Measurements from ENCODE around the gene OR51M1. TPM values are rescaled to one million over a fixed set of nuclear protein-coding genes. Genes with fewer than 3 reads are reported as not detected.
"Not testable (repeated sequence)": the region's sequence is repeated elsewhere in the genome, so short reads cannot be mapped to it uniquely, and the experiment has no call there.

Gene OR51M1, protein sequence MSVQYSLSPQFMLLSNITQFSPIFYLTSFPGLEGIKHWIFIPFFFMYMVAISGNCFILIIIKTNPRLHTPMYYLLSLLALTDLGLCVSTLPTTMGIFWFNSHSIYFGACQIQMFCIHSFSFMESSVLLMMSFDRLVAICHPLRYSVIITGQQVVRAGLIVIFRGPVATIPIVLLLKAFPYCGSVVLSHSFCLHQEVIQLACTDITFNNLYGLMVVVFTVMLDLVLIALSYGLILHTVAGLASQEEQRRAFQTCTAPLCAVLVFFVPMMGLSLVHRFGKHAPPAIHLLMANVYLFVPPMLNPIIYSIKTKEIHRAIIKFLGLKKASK
- total RNA-seq = not detected

DNA sequence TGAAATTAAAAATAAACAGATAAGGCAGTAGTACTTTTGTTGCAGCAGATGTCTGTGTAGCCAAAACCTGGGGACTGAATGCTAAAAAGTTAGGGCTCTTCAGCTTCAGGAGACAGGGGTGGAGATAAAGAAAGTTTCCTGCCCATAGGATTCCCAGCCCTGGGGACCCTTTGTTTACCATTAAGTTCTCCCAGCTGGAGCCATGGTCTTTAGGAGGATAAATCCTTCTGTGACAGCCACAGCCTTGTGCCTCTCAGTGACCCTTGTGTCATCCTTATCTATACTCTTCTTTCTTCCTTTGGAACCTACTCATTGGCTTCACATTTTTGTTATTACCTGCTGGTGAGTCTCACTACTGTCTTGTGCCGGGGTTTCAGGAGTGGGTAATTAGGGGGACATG lies at the start of gene OR51M1:
TSS of gene OR51M1 (plus strand) at position 237 of the 400 bp plus-strand sequence. CDS start 5,587 bp downstream, outside the sequence.
- no peak for DNase-seq

DNA sequence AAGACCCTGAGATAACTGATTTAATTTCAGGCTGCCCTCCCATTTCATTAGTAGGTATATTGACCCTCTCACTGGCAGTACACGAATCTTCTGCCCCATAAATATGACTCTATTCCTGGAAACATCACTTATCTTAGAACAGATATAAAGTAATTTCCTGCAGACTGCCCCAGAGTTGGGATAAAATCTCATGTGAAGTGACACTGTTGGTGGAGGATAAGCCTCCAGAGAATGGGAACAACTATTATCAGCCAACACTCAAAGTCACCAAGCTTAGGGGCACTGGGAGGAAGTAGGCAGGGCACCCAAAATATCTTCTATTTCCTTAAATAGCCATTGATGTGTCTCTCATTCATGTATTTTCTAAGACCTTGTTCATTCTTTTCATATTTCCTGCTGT lies 48.4 kb upstream of the OR51M1 start:
- DNase-seq = no peak

DNA sequence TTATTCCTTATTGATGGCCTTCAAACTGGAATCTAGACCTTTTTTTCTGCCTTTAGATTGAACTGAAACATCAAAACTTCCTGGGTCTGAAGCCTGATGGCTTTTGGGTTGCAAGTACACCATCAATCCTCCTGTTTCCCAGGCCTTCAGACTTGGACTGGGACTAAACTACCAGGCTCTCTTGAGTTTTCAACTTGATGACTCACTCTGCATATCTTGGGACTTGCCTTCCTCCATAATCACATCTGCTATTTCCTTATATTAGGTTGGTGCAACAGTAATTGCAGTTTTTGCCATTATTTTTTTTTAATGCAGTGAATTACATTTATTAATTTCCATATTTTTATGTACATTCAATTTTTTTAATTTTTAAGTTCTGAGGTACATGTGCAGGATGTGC lies 47.3 kb upstream of the OR51M1 start:
- no peak for DNase-seq

DNA sequence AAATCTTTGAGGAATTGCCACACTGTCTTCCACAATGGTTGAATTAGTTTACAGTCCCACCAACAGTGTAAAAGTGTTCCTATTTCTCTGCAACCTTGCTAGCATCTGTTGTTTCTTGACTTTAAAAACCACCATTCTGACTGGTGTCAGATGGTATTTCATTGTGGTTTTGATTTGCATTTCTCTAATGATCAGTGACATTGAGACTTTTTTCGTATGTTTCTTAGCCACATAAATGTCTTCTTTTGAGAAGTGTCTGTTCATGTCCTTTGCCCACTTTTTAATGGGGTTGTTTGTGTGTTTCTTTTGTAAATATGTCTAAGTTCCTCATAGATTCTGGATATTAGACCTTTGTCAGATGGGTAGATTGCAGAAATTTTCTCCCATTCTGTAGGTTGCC lies 46.4 kb upstream of the OR51M1 start:
- DNase-seq = not testable (repeated sequence)

DNA sequence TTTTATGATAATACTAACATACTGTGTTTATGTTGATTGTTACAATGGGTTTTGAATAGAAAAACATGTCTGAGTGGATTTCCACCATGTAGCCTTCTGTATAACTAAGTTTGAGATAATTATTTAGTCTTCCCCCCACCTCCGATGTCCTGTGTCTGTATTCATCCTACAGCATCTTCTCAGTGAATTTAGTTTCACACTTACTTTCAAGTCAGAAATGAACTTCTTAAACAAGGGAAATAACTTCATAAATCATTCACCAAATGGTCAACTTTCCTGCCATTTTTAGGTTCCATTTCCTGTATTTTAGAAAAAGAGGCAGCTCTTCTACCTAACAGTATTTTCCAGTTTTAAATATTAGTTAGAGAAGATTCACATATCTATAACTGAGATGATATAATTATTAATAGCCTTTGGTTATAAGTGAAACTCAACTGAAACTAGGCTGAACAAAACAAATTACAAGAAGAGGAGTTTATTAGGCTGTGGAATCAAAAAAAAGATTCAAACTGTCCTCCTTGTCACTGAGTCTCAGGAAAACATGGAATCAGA lies 43.8 kb upstream of the OR51M1 start:
- no peak for DNase-seq

DNA sequence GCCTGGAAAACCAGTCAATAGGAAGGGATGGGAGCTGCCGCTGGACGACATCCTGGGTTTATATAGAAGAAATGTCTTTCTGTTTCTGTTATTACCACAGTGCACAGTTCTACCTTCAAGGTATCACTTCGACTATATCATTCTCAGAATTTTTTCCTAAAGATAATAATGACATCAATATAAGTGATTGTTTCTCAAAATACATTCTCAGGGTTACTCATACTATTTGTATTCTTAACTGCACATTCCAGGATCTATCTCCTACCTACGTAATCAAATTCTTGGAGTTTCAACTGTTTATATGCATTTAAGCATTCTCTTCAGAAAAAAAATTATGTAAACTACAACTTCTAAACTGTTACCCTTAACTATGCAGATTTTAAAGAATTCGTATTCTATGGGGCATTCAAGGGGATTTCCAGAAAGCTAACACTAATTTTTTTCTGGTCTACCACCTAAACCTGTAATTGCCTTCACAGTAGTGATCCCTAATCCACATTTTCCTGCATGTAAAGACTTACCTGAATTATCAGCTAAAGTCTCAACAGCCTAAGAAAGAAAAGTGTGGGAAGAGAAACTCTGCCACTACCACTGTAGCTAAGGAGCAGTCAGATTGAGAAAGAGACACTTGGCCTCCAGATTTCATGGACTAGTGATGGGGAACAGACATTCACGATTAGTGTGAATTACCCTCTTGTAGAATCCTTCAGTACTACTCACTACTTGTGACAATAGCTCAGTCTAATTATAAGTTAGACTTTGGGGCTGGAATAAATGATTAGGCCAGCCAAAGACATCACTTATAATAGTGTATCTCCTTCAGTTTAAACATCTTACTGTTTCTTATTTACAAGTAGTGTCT lies 39.9 kb upstream of the OR51M1 start, which contains the start of gene OR51B5:
TSS of gene OR51B5 (minus strand) at position 51 of the 862 bp plus-strand sequence. CDS start at position 51, 0 bp downstream.
- no peak for DNase-seq

DNA sequence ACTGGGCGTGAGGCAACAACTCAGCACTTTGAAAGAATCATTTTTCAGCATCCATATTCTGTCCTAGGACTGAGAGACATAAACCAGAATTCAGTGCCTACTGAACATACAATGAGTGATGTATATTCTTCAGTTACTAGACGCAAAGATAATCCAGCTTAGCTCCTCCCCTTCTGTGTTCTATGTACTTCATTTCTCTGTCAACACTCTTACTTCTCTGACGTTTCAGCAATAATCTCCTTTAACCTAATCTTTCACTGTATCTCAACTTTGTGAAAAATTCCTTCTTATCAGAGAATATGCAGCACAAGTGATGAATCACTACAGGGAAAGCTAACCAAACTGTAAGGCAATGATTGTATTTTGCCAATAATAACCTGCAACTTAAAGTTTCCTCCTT lies 37.8 kb upstream of the OR51M1 start:
- no peak for DNase-seq

DNA sequence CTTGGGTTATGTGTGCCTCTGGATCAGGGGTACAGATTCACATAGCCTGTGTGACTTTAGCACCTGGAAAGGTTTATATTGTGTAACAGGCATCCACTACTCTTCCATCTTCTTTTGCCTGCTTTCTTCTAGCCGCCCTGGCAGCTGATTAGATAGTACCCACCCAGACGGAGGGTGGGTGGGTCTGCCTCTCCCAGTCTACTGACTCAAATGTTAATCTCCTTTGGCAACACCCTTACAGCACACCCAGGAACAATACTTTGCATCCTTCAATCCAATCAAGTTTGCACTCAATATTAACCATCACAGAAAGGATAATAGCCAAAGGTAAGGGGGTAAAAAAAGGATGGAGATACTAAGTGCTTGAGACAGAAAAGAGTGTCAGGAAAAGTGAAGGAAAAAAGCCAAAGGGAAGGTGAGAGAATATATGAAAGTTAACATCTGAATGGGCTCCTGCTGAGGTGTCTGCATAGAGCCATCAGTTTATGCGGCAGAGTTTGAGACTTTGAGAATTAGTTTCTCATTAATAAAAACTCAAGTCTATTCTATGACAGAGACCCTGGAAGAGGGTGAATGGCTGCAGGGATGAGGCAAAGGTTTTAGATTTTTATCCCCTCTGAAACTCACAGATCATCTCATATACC lies 34.9 kb upstream of the OR51M1 start:
- no peak for DNase-seq

DNA sequence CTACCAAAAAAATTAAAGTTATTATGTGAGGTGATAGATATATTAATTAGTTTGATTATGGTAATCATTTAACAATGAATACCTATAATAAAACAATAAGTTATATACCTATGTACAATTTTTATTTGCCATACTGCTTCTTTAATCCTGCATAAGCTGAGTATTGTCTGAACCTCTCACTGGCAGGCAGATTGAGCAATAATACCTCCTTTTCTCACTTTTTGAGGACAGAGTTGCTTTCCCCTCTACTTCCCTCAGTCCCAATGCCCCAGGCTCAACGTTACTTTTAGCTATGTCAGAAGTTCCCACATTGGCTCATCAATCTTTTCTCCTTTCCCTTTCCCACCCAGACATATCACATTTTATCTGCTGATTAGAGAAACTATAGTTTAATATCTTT lies 34.1 kb upstream of the OR51M1 start:
- no peak for DNase-seq

DNA sequence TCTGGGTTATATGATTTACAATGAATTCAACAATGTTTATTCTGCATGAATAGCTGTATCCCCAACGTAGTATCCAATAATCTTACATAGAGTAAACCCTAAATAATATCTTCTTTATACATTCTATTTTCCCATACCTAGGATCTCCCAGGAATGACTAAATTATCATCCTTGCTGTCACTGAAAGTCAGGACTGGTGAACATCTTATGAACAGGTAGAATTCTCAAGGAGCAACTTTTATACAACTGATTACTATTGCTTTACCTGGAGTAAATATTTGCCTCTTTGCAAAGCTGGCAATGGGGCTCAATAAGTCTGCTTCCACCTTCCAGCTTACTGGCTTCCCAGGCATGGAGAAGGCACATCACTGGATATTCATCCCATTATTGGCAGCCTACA lies 32.4 kb upstream of the OR51M1 start, which contains the start of gene OR51B6:
TSS of gene OR51B6 (plus strand) at position 301 of the 400 bp plus-strand sequence. CDS start at position 301, 0 bp downstream.
- no peak for DNase-seq

DNA sequence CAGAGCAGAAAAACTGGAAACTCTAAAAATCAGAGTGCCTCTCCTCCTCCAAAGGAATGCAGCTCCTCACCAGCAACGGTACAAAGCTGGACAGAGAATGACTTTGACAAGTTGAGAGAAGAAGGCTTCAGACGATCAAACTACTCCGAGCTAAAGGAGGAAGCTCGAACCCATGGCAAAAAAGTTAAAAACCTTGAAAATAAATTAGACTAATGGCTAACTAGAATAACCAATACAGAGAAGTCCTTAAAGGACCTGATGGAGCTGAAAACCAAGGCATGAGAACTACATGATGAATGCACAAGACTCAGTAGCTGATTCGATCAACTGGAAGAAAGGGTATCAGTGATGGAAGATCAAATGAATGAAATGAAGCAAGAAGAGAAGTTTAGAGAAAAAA lies 27.6 kb upstream of the OR51M1 start:
- not testable (repeated sequence) for DNase-seq

DNA sequence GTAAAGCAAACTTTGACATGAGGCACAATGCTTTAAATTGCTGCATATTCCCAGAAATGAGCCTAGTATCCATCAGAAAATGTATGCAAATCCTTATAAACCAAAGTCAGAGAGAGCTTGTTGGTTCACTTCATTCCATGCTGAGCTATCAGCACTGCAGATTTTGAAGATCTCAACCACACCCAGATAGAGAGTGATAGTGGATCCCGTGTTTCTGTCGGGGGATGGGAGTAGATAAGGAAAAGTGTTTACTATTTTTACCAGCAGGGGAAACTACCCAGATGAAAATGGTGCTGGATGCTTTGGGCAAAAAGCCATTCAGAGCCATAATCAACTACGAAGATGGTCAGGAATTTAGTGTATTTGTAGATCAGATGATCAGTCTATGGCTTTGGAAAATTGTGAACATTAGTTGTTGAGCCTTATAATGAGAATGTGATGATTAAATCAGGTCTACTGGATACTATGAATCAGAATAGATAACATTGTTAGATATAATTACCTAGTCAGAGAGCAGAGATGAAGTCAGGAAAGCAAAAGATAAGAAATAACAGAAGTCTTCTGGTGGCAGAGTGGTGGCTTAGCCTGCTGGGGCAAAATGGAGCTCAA lies 21.5 kb upstream of the OR51M1 start:
- no peak for DNase-seq

DNA sequence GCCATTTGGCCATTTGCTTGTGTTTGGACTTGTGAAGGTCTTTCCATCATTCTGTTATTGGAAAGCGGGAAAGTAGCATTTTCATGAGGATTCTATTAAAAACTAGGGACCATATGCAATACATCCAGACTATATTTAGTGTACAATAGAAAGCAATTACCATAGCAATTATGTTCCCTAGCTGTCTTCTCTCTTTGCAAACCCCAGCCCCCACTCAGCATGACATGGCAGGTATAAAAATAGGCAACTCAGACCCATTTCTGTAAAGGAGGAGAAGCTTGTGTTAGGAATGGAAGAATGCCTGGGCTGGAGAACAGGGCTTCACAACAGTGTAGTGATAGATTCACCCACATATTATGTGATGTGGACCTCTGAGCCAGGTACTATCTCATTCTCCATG lies 19.9 kb upstream of the OR51M1 start:
- DNase-seq = no peak

DNA sequence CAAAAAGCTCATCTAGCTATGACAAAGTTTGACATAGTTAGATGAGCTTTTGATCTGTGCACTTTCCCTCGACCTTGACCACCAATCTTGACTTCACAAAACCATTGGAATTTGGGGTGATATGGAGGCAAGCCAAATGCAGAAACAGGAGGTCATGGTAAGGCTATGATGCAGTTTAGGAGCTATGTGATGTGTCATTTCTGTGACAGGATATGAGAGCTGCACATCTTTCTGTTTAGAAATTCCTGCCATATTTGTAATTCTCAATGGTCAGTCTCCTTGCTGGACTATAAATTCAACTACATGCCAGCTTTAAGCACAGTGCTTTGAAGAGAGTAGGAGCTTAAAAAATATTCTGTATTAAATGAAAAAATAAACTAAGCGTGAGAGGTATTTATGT lies 19.4 kb upstream of the OR51M1 start:
- no peak for DNase-seq

DNA sequence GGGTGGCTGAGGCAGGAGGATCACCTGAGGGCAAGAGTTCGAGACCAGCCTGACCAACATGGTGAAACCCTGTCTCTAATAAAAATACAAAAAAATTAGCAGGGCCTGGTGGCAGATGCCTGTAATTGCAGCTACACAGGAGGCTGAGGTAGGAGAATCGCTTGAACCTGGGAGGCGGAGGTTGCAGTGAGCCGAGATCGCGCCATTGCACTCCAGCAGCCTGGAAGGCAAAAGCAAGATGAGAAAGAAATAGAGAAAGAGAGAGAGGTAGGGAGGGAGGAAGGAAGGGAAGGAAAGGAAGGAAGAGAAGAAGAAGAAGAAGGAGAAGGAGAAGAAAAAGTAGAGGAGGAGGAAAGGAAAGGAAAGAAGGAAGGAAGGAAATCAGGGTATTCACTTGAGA lies 17.2 kb upstream of the OR51M1 start:
- not testable (repeated sequence) for DNase-seq

DNA sequence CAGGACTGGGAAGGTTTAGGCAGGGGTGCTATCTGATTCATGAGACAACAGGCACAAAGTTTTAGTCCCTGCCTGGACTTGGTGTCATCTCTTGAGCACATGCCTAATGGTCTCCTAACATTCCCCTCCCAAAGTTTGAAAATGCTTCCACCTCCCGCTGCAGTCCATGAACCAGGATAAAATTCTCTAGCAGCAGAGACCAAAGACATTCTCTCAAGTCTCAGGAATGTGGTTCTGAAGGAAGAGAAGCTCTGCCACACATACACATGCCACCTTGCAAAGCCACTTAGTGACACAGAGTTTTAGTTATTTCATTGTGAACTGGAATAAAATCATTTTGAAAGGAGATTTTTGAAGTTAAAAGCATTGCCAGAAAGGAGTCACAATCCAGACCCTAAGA lies 16.8 kb upstream of the OR51M1 start:
- no peak for DNase-seq

DNA sequence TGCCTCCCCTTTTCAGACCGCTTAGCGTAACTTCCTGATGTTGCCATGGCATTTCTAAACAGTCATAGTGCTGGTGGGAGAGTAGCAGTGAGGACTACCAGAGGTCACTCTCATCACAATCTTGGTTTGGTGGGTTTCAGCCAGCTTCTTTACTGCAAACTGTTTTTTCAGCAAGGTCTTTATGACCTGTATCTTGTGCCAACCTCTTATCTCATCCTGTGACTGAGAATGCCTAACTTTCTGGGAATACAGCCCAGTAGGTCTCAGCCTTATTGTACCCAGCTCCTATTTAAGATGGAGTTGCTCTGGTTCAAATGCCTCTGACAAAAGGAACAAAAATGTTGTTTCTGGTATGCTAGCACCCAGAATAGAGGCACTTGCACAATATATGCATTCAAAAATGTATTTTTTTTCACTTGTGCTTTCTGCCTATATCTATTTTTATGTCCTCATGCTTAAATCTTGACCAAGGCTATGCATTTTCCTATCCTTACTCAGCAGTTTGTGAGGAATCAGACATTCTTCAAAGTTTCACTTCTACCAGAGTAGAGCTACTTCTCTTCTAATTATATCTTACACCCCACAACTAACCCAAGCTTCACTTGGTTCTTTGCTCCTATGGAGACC lies 16.1 kb upstream of the OR51M1 start:
- no peak for DNase-seq

DNA sequence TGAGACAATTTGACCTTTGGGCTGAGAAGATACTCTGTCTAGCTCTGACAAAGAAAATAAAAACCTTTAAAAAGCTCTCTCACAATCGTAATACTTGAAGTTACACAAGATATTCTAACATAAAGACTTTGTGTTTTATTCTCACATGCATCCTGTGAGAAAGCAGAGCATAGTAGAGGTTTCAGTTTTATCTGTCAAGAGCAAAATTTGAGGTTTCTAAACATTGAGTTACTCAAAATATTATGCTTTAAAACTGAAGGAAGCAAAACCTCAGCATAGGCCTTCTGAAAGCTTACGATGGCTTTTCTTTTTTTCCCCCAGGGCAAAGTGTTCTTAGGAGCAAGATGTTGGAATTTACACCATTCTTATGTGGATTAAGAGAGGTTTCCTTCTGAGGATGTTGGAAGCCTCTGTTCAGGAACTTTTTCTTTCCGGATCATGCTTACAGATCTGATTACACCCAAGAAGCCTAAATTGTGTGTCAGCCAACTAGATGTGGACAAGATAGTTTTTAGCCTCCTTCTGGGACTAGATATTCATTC lies 15.0 kb upstream of the OR51M1 start:
- DNase-seq = no peak

DNA sequence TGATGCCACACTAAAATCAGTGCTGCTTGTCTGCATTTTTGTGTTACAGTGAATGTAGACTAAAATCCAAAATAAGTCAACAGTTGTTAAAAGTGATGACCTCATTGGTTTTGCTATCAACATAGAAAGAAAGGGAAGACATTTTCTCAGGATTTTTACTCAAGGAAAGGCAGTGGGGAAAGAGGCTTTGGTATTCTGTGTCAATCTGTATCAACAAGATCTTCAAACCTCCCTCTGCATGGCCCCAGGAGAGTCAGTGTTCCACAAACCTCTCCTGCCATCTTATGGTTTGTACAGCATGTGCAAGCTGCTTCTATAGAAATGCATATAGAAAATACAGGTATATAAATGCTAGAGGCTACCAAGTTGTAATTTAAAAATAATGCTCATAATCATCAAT lies 13.8 kb upstream of the OR51M1 start:
- no peak for DNase-seq

DNA sequence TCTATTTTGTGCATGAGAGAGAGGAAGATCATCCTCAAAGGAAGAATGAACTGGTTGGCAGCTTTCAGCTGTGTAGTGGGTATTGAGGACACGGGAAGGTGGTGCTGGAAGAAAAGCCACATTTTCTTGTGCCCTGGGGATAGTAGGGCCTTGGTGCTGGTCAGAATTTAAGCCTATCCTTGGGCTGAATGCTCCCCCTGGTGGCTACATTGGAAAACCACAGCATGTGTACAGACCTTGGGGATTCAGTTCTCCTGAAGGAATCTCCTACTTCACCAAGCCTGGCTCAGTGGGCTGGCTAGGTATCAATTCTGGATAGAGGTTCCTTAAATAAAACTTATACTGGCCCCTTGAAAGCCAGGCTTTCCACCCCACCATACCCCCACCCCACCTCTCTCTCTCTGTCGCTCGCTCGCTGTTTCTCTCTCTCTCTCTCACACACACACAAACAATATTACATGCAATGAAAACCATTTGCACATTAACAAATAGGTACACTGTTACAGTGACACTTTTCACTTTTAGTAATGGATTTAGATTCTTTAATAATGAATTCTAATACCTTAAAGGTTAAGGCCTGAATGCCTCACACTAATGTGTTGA lies 2.8 kb upstream of the OR51M1 start:
- DNase-seq = peak; percentile 4

DNA sequence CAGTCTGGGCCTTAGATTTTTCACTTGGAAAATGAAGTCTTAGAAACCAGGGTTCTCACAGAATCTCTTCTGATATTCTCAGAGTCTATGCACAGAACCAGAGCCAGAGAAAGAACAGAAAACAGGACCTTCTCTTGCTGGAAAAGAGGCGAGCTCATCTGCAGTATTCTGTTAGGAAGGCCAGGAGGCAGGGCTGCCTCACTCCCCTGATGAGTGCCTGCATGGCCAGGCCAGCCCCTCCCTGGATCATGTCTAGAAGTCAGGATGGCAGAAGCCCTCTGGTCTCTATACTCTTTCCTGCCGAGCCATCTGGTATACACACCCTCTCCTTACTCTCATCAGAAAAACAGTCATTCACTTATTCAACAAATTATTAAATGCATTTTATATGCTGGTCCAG lies 723 bp downstream of the OR51M1 start:
- DNase-seq = no peak

Data from skin of body (tissue), 2 donors.